Ovary (tissue), 9 donors: ENCODE data around the gene FUOM. TPM values are rescaled to one million over a fixed set of nuclear protein-coding genes. Genes with fewer than 3 reads are reported as not detected.
A peak's percentile ranks its signal among the peaks of the same experiment; 100 is the strongest.
"Not testable (repeated sequence)": the region's sequence is repeated elsewhere in the genome, so short reads cannot be mapped to it uniquely, and the experiment has no call there.

ENCODE experiments used
- DNase-seq, 5 donors: peaks; one replicate each; pipeline ENCODE4 v3.0.0-alpha.2; 2019 to 2020
- H3K27ac ChIP-seq, 2 donors: fragments of 200-600 bp; one replicate each; pipeline versions ENCODE4 v1.5.1 to v1.8.0; 2019 to 2022
- H3K27me3 ChIP-seq: fragments of 200-600 bp; one replicate; pipeline ENCODE4 v1.8.0; 2022
- H3K36me3 ChIP-seq: fragments of 200-600 bp; sonication (generic); one replicate; pipeline ENCODE4 v1.5.1; 2019
- H3K4me1 ChIP-seq: one replicate; pipeline ENCODE4 v1.8.1; 2013; ENCODE audit warnings: mild to moderate bottlenecking, moderate library complexity; ENCODE audit not compliant: insufficient read depth
- H3K4me3 ChIP-seq: fragments of 200-600 bp; sonication (generic); one replicate; pipeline ENCODE4 v1.5.1; 2017
- H3K9me3 ChIP-seq, 2 donors: fragments of 200-600 bp in 1 of 2; sonication (generic) in 1 of 2; one replicate each; pipeline versions ENCODE4 v1.5.1 to v1.8.1; 2013 to 2019; ENCODE audit warnings: mild to moderate bottlenecking in 1 of 2, moderate library complexity in 1 of 2
- CTCF ChIP-seq, 3 donors: fragments of 450-650 bp in 2 of 3; fragments of 200-600 bp in 1 of 3; IDR thresholded peaks; one replicate each; pipeline versions ENCODE4 v1.5.1 to v1.8.0; 2016 to 2022; ENCODE audit warnings: antibody characterized with exemption in 3 of 3, mild to moderate bottlenecking in 1 of 3
- EP300 ChIP-seq: sonication (generic); formaldehyde crosslinking; IDR thresholded peaks from one replicate; pipeline ENCODE4 v1.6.1; 2017; ENCODE audit warnings: antibody characterized with exemption
- POLR2A ChIP-seq: fragments of 450-650 bp; IDR thresholded peaks from one replicate; pipeline ENCODE4 v1.6.1; 2017; ENCODE audit warnings: antibody characterized with exemption, mild to moderate bottlenecking, moderate library complexity
- WGBS, 3 donors: extraction: QIAGEN DNeasy Blood & Tissue Kit in 1 of 3; methylation state at CpG; one replicate each; pipeline versions ENCODE4 v1.1.5 to v1.1.7; 2013 to 2017; 5-methylcytosine and 5-hydroxymethylcytosine counted together
- intact Hi-C, 4 donors: fragments of 100-400 bp; cut with DNase I; formaldehyde crosslinking; loops; one replicate each; pipeline versions ENCODE4 v1.11.0 to v1.15.1; 2022 to 2023
- polyA plus RNA-seq, 2 donors: library from polyadenylated mRNA; stranded (reverse); fragments of 200-250 nt in 1 of 2; fragments of 350-450 nt in 1 of 2; fragmentation: Illumina TruSeq in 1 of 2; extraction: RNeasy Lipid Tissue Mini Kit (QIAGEN cat#74804) in 1 of 2; gene quantifications; one replicate each; pipeline ENCODE4 v1.2.3, GENCODE V29; 2013 to 2014
- total RNA-seq, 7 donors: library from RNA; depleted of rRNA in 2 of 7; stranded (reverse); fragments of >200 nt in 2 of 7; fragmentation: NEBNext Ultra II Directional in 3 of 7; extraction: Animal tissue kit (Norgen Biotek cat#: 25700) in 3 of 7; gene quantifications; one replicate each; pipeline versions ENCODE4 v1.1.0 to v1.2.4, GENCODE V29; 2016 to 2023
- donor health status: DM: no; HTN: no; CAD: no; lungs with moderate emphysema.
- donor health status: DM: no; HTN: no; CAD: no.
- donor health status: Bipolar disorder and iron deficiency.
- donor health status: DM: yes; HTN: yes; CAD: no.
- donor health status: DM: no; HTN: no; CAD: no.
- donor health status: DM: yes; HTN: yes; CAD: no.

FUOM gene
- total and polyA plus RNA-seq, 9 donors, result 1.2 to 26.3 (median 14.8) TPM

- H3K4me1 ChIP-seq, result peaks cover 5% of the 10 kb centered on the region
- peak; percentile 78 to 89 (median 81) for DNase-seq
- peak within 1 kb of the TSS; percentile 79 for H3K4me3 ChIP-seq
- no peaks in the 10 kb centered on the region for H3K9me3 ChIP-seq
- 1 to 3% (median 2%) methylated on average over 32 to 63 of the region's 78 CpGs for WGBS, 3 donors
- H3K27ac ChIP-seq, result peak within 1 kb of the TSS in 1 of 2 donors; percentile 80
- no peaks in the 10 kb centered on the region for H3K27me3 ChIP-seq
- intact Hi-C loops, result loop anchor here in 1 of 4 donors (5.0 kb wide), 1 partner anchor 72 kb away; the partner anchor contains the start of genes TUBGCP2 and ZNF511
- H3K36me3 ChIP-seq, result no peaks in the 10 kb centered on the region
- no peak for TF ChIP-seq CTCF (IDR thresholded peaks at IDR 0.05)
- TF ChIP-seq POLR2A, result no peak
- no peak for TF ChIP-seq EP300
These were observed 21.5 kb upstream of the FUOM start, which contains the start of gene PAOX for GRCh38 chr10:133379152-133379800. Gene PAOX, plus strand, starts transcription at chr10:133379262. Its CDS starts 55 bp downstream, at chr10:133379317.

- Histone ChIP-seq H3K9me3 (no peaks in the 10 kb centered on the region), H3K4me3 (peak overlapping the region; percentile 79), H3K27me3 (no peaks in the 10 kb centered on the region), H3K36me3 (no peaks in the 10 kb centered on the region), H3K4me1 (peaks cover 5% of the 10 kb centered on the region), H3K27ac (peak overlapping the region in 1 of 2 donors; percentile 80)
- TF ChIP-seq POLR2A (no peak), CTCF (IDR thresholded peaks at IDR 0.05) (no peak), EP300 (no peak)
- DNase-seq, result peak; percentile 68 to 82 (median 80)
- intact Hi-C loops, result loop anchor here in 1 of 4 donors (5.0 kb wide), 1 partner anchor 71 kb away; the partner anchor contains the start of genes TUBGCP2 and ZNF511
- 0 to 1% (median 0%) methylated on average over 27 to 81 of the region's 90 CpGs for WGBS, 3 donors
These were observed 20.7 kb upstream of the FUOM start for GRCh38 chr10:133378251-133379096.

DNA sequence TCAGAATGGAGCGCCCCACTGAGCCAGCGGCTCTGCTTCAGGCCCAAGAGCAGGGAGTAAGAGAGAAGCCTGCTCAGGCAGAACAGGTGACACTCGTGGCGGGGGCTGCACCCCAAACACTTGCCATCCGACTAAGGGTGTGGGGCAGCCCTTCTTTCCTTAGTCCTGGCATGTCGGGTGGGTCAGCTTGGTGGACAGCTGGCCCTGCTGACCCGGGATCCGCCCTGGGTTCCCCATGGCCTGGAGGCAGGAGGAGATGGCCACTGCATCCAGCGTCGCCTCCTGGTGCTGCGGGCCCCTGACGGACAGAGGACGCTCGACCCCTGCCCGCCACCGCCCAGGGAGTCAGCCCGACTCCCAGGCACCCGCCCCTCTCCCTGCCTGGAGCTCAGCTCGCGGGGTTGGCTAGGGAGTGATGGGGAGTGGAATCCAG, 20.0 kb upstream of the FUOM start:
- intact Hi-C loops, result loop anchor here in 1 of 4 donors (5.0 kb wide), 1 partner anchor 71 kb away; the partner anchor contains the start of genes TUBGCP2 and ZNF511
- 22 to 41% (median 28%) methylated on average over 9 to 20 of the region's 20 CpGs for WGBS, 3 donors
- no peaks in the 10 kb centered on the region for H3K27me3 ChIP-seq
- TF ChIP-seq POLR2A, result no peak
- no peak for TF ChIP-seq EP300
- no peak for TF ChIP-seq CTCF (IDR thresholded peaks at IDR 0.05)
- H3K27ac ChIP-seq, result peak overlapping the region in 1 of 2 donors; percentile 80
- H3K36me3 ChIP-seq, result no peaks in the 10 kb centered on the region
- H3K4me1 ChIP-seq, result peaks cover 5% of the 10 kb centered on the region
- peak overlapping the region; percentile 79 for H3K4me3 ChIP-seq
- DNase-seq, result peak in 1 of 5 donors; percentile 56
- no peaks in the 10 kb centered on the region for H3K9me3 ChIP-seq

DNA sequence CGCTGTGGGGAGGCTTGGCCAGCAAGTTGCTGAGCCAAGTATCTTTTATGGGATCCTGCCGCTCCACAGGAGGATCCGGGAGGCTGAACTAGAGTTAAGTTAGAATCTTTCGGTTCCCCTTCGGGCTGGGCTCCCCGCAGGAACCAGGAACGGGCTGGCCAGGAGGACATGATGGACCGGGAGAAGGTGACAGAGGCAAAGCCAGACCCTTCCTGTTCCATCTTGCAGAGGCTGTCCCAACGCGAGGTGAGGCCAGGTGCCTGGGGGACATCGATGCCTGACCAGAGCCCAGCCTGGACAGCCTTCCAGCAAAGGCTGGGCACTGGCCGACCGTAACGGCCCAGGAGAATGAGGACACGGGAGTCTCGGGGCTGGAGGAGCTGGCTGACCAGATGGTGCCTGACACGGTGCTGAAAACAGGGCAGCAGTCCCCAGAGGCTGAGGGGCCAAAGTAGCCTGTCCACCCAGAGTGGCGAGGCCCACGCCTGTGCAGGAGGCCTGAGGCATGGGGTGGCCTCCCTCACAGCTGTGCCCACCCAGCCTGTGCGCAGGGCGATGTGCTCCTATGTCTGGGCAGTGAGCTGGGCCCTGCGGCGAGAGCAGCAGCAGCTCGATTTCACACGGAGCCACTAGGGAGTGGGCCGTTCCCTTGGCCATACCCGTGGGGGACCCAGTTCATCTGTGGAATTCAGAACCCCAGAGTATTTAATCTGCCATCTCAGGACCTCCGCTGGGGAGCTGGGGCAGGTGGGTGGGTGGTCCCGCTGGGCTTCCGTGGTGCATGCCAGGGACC, 19.4 kb upstream of the FUOM start:
- intact Hi-C loops, result loop anchor here in 1 of 4 donors (5.0 kb wide), 1 partner anchor 70 kb away; the partner anchor contains the start of genes TUBGCP2 and ZNF511
- 88 to 92% (median 90%) methylated on average over 25 to 30 of the region's 30 CpGs for WGBS, 3 donors
- H3K9me3 ChIP-seq, result no peaks in the 10 kb centered on the region
- H3K4me3 ChIP-seq, result no peak overlapping the region
- DNase-seq, result no peak
- peak overlapping the region in 1 of 2 donors; percentile 80 for H3K27ac ChIP-seq
- H3K36me3 ChIP-seq, result no peaks in the 10 kb centered on the region
- no peaks in the 10 kb centered on the region for H3K27me3 ChIP-seq
- peaks cover 6% of the 10 kb centered on the region for H3K4me1 ChIP-seq
- TF ChIP-seq EP300 (no peak), CTCF (IDR thresholded peaks at IDR 0.05) (no peak), POLR2A (no peak)

- not testable (repeated sequence) for H3K27me3 ChIP-seq, H3K4me3 ChIP-seq, DNase-seq, H3K27ac ChIP-seq, H3K9me3 ChIP-seq, H3K36me3 ChIP-seq, H3K4me1 ChIP-seq
- WGBS, 3 donors, result 87 to 99% (median 90%) methylated on average over 5 of the region's 5 CpGs
- intact Hi-C loops, result loop anchor here in 1 of 4 donors (5.0 kb wide), 1 partner anchor 69 kb away; the partner anchor contains the start of genes TUBGCP2 and ZNF511
These were observed 18.4 kb upstream of the FUOM start for GRCh38 chr10:133376183-133376582.
